Loucy (cell line): ENCODE results near the gene GREB1.

Experiments
- CTCF ChIP-seq: fragments of 200-600 bp; sonication (generic); conservative IDR thresholded peaks from 2 replicates; pipeline ENCODE4 v1.5.1; 2014; ENCODE audit warnings: mild to moderate bottlenecking, antibody characterized with exemption, low read length
- EZH2phosphoT487 ChIP-seq: fragments of 200-600 bp; IDR thresholded peaks from 2 replicates; pipeline ENCODE4 v1.6.1; 2018; ENCODE audit warnings: antibody characterized with exemption, mild to moderate bottlenecking, moderate library complexity, borderline replicate concordance

GRCh38 chr2:11532416-11533055, 1.3 kb upstream of the GREB1 start:
- TF ChIP-seq CTCF: no peak
- TF ChIP-seq EZH2phosphoT487: no peak
